ENCODE results near the gene MICALL1. TPM values are rescaled to one million over a fixed set of nuclear protein-coding genes. Genes with fewer than 3 reads are reported as not detected.

The MICALL1 gene
- total RNA-seq, 8 experiments from 2014 or later, result 14.5 to 42.2 (median 19.7) TPM

- in situ Hi-C loops (cut with MboI; ENCODE audit: low pct_unique_long_range_greater_than_20kb in 2 of 9, low sequenced_read_pairs in 9 of 9, unreplicated experiment in 9 of 9), result no loop called here
- WGBS, 10 experiments, result 36 to 81% (median 48%) methylated on average over 1 to 6 of the region's 15 CpGs; no CpG with 5 or more reads in 3 of the 10 experiments
These were observed 5.0 kb downstream of the MICALL1 start for GRCh38 chr22:37910890-37911672.

GRCh38 chr22:37911697-37912096, 5.6 kb downstream of the MICALL1 start:
- Histone ChIP-seq H3K4me3 (no peak overlapping the region), H3K27ac (peak overlapping the region in 1 of 2 donors; percentile 75), H3K4me1 (replicated peaks in 1 of 2) (peaks cover 30 to 31% of the 10 kb centered on the region in 2 donors)
- ATAC-seq (replicated peaks in 6 of 8), result peak in 1 of 8 experiments; percentile 19
- in situ Hi-C loops (cut with MboI; ENCODE audit: low pct_unique_long_range_greater_than_20kb in 2 of 9, low sequenced_read_pairs in 9 of 9, unreplicated experiment in 9 of 9), result no loop called here
- 0 to 100% (median 82%) methylated on average over 1 to 2 of the region's 8 CpGs; no CpG with 5 or more reads in 6 of the 10 experiments for WGBS, 10 experiments

More at GRCh38 chr22:37910890-37911672, 5.0 kb downstream of the MICALL1 start:
- peak; percentile 4 to 83 (median 74) for ATAC-seq (replicated peaks in 6 of 8)
- H3K27ac ChIP-seq, result peak overlapping the region; percentile 64 to 75
- peak overlapping the region in 1 of 5 donors; percentile 0 for H3K4me3 ChIP-seq
- H3K4me1 ChIP-seq (replicated peaks in 1 of 2), result peaks cover 30 to 31% of the 10 kb centered on the region in 2 donors

GRCh38 chr22:37912171-37912570, 6.1 kb downstream of the MICALL1 start:
- 0 to 100% (median 90%) methylated on average over 1 to 7 of the region's 8 CpGs; no CpG with 5 or more reads in 5 of the 10 experiments for WGBS, 10 experiments
- no peak for ATAC-seq (replicated peaks in 6 of 8)
- H3K27ac ChIP-seq, result no peak overlapping the region
- peaks cover 26 to 28% of the 10 kb centered on the region in 2 donors for H3K4me1 ChIP-seq (replicated peaks in 1 of 2)
- no peak overlapping the region for H3K4me3 ChIP-seq
- in situ Hi-C loops (cut with MboI; ENCODE audit: low pct_unique_long_range_greater_than_20kb in 2 of 9, low sequenced_read_pairs in 9 of 9, unreplicated experiment in 9 of 9), result no loop called here

GRCh38 chr22:37913233-37913721, 7.2 kb downstream of the MICALL1 start:
- Histone ChIP-seq H3K27ac (no peak overlapping the region), H3K4me1 (replicated peaks in 1 of 2) (peaks cover 21 to 23% of the 10 kb centered on the region in 2 donors), H3K4me3 (no peak overlapping the region)
- ATAC-seq (replicated peaks in 6 of 8), result no peak
- WGBS, 10 experiments, result 71 to 100% (median 95%) methylated on average over 1 to 6 of the region's 7 CpGs; no CpG with 5 or more reads in 2 of the 10 experiments
- in situ Hi-C loops (cut with MboI; ENCODE audit: low pct_unique_long_range_greater_than_20kb in 2 of 9, low sequenced_read_pairs in 9 of 9, unreplicated experiment in 9 of 9), result no loop called here

- 0 to 100% (median 78%) methylated on average over 1 to 4 of the region's 5 CpGs; no CpG with 5 or more reads in 4 of the 10 experiments for WGBS, 10 experiments
- Histone ChIP-seq H3K4me1 (replicated peaks in 1 of 2) (peaks cover 5% of the 10 kb centered on the region in 2 donors), H3K4me3 (no peak overlapping the region), H3K27ac (no peak overlapping the region)
- ATAC-seq (replicated peaks in 6 of 8), result no peak
- in situ Hi-C loops (cut with MboI; ENCODE audit: low pct_unique_long_range_greater_than_20kb in 2 of 9, low sequenced_read_pairs in 9 of 9, unreplicated experiment in 9 of 9), result no loop called here
These were observed 10.2 kb downstream of the MICALL1 start for GRCh38 chr22:37916311-37916710.

GRCh38 chr22:37917874-37918548, 11.9 kb downstream of the MICALL1 start:
- Histone ChIP-seq H3K4me1 (replicated peaks in 1 of 2) (no peaks in the 10 kb centered on the region), H3K27ac (no peak overlapping the region), H3K4me3 (no peak overlapping the region)
- WGBS, 10 experiments, result 67 to 100% (median 90%) methylated on average over 1 of the region's 4 CpGs; no CpG with 5 or more reads in 6 of the 10 experiments
- no peak for ATAC-seq (replicated peaks in 6 of 8)
- in situ Hi-C loops (cut with MboI; ENCODE audit: low pct_unique_long_range_greater_than_20kb in 2 of 9, low sequenced_read_pairs in 9 of 9, unreplicated experiment in 9 of 9), result no loop called here

GRCh38 chr22:37918580-37919270, 12.6 kb downstream of the MICALL1 start:
- WGBS, 10 experiments, result 78 to 100% (median 97%) methylated on average over 1 to 6 of the region's 25 CpGs; no CpG with 5 or more reads in 6 of the 10 experiments
- no peaks in the 10 kb centered on the region for H3K4me1 ChIP-seq (replicated peaks in 1 of 2)
- in situ Hi-C loops (cut with MboI; ENCODE audit: low pct_unique_long_range_greater_than_20kb in 2 of 9, low sequenced_read_pairs in 9 of 9, unreplicated experiment in 9 of 9), result no loop called here
- no peak overlapping the region for H3K4me3 ChIP-seq
- no peak for ATAC-seq (replicated peaks in 6 of 8)
- H3K27ac ChIP-seq, result no peak overlapping the region

- no peak for ATAC-seq (replicated peaks in 6 of 8)
- no peak overlapping the region for H3K27ac ChIP-seq
- H3K4me1 ChIP-seq (replicated peaks in 1 of 2), result no peaks in the 10 kb centered on the region
- no peak overlapping the region for H3K4me3 ChIP-seq
- 60 to 100% (median 86%) methylated on average over 1 to 4 of the region's 5 CpGs; no CpG with 5 or more reads in 1 of the 10 experiments for WGBS, 10 experiments
- in situ Hi-C loops (cut with MboI; ENCODE audit: low pct_unique_long_range_greater_than_20kb in 2 of 9, low sequenced_read_pairs in 9 of 9, unreplicated experiment in 9 of 9), result no loop called here
These were observed 14.0 kb downstream of the MICALL1 start for GRCh38 chr22:37920126-37920525.

- no peak overlapping the region for H3K4me3 ChIP-seq
- in situ Hi-C loops (cut with MboI; ENCODE audit: low pct_unique_long_range_greater_than_20kb in 2 of 9, low sequenced_read_pairs in 9 of 9, unreplicated experiment in 9 of 9), result no loop called here
- no peaks in the 10 kb centered on the region for H3K4me1 ChIP-seq (replicated peaks in 1 of 2)
- no CpG with 5 or more reads among the region's 11 CpGs for WGBS, 10 experiments
- ATAC-seq (replicated peaks in 6 of 8), result peak in 4 of 8 experiments; percentile 7 to 42 (median 26)
- no peak overlapping the region for H3K27ac ChIP-seq
These were observed 16.1 kb downstream of the MICALL1 start for GRCh38 chr22:37922191-37922590.

GRCh38 chr22:37923927-37924326, 17.8 kb downstream of the MICALL1 start:
- Histone ChIP-seq H3K27ac (no peak overlapping the region), H3K4me3 (no peak overlapping the region), H3K4me1 (replicated peaks in 1 of 2) (no peaks in the 10 kb centered on the region)
- in situ Hi-C loops (cut with MboI; ENCODE audit: low pct_unique_long_range_greater_than_20kb in 2 of 9, low sequenced_read_pairs in 9 of 9, unreplicated experiment in 9 of 9), result no loop called here
- no CpG with 5 or more reads among the region's 4 CpGs for WGBS, 10 experiments
- no peak for ATAC-seq (replicated peaks in 6 of 8)

- Histone ChIP-seq H3K4me1 (replicated peaks in 1 of 2) (no peaks in the 10 kb centered on the region), H3K4me3 (no peak overlapping the region), H3K27ac (no peak overlapping the region)
- in situ Hi-C loops (cut with MboI; ENCODE audit: low pct_unique_long_range_greater_than_20kb in 2 of 9, low sequenced_read_pairs in 9 of 9, unreplicated experiment in 9 of 9), result no loop called here
- peak in 1 of 8 experiments; percentile 4 for ATAC-seq (replicated peaks in 6 of 8)
- WGBS, 10 experiments, result 40 to 100% (median 83%) methylated on average over 1 to 4 of the region's 18 CpGs; no CpG with 5 or more reads in 6 of the 10 experiments
These were observed 18.4 kb downstream of the MICALL1 start for GRCh38 chr22:37924386-37925065.

- in situ Hi-C loops (cut with MboI; ENCODE audit: low pct_unique_long_range_greater_than_20kb in 2 of 9, low sequenced_read_pairs in 9 of 9, unreplicated experiment in 9 of 9), result no loop called here
- Histone ChIP-seq H3K4me3 (no peak overlapping the region), H3K4me1 (replicated peaks in 1 of 2) (no peaks in the 10 kb centered on the region), H3K27ac (no peak overlapping the region)
- 29 to 80% (median 43%) methylated on average over 1 of the region's 3 CpGs; no CpG with 5 or more reads in 7 of the 10 experiments for WGBS, 10 experiments
- ATAC-seq (replicated peaks in 6 of 8), result peak in 3 of 8 experiments; percentile 18 to 79 (median 24)
These were observed 19.2 kb downstream of the MICALL1 start for GRCh38 chr22:37925330-37925729.

Measured in motor neuron (in vitro differentiated cells).